GM18505 (cell line): ENCODE measurements around the gene PSMA7.

ENCODE experiments used
- ATAC-seq: cut with Tn5 transposase; IDR thresholded peaks from one replicate; pipeline ENCODE4 v1.9.1; 2021; ENCODE audit not compliant: unreplicated experiment
- POLR2A ChIP-seq: IDR thresholded peaks from 4 replicates; pipeline ENCODE4 v1.6.1; 2011; ENCODE audit warnings: borderline replicate concordance; ENCODE audit not compliant: insufficient read depth, insufficient read length; ENCODE audit errors: extremely low read depth

PSMA7 gene

GRCh38 chr20:62105592-62105991 is 37.6 kb downstream of the PSMA7 start:
- TF ChIP-seq POLR2A = no peak
- no peak for ATAC-seq

- no peak for ATAC-seq
- TF ChIP-seq POLR2A = no peak
Measured at GRCh38 chr20:62104791-62105345, 38.3 kb downstream of the PSMA7 start.

- TF ChIP-seq POLR2A = no peak
- ATAC-seq = no peak
Measured at GRCh38 chr20:62104234-62104789, 38.9 kb downstream of the PSMA7 start.

- ATAC-seq = no peak
- TF ChIP-seq POLR2A = no peak
Measured at GRCh38 chr20:62103508-62104233, 39.5 kb downstream of the PSMA7 start.

- no peak for TF ChIP-seq POLR2A
- ATAC-seq = no peak
Measured at GRCh38 chr20:62101078-62101477, 42.1 kb downstream of the PSMA7 start.

- ATAC-seq = no peak
- no peak for TF ChIP-seq POLR2A
Measured at GRCh38 chr20:62097881-62098407, 45.2 kb downstream of the PSMA7 start.

GRCh38 chr20:62096421-62097380 is 46.5 kb downstream of the PSMA7 start:
- TF ChIP-seq POLR2A = no peak

GRCh38 chr20:62089393-62089792 is 53.8 kb downstream of the PSMA7 start:
- TF ChIP-seq POLR2A = no peak
- ATAC-seq = no peak

More at GRCh38 chr20:62096421-62097380, 46.5 kb downstream of the PSMA7 start:
- ATAC-seq = no peak

GRCh38 chr20:62088258-62089127 is 54.7 kb downstream of the PSMA7 start:
- no peak for ATAC-seq
- no peak for TF ChIP-seq POLR2A

GRCh38 chr20:62087632-62088031 is 55.6 kb downstream of the PSMA7 start:
- no peak for TF ChIP-seq POLR2A
- ATAC-seq = no peak

- no peak for ATAC-seq
- TF ChIP-seq POLR2A = no peak
Measured at GRCh38 chr20:62087227-62087626, 56.0 kb downstream of the PSMA7 start.
